Prostate gland (tissue), 2 donors: Measurements from ENCODE around the gene LYPLAL1. TPM values are rescaled to one million over a fixed set of nuclear protein-coding genes. Genes with fewer than 3 reads are reported as not detected.

Source experiments
- DNase-seq: peaks from one replicate; pipeline ENCODE4 v3.0.0-alpha.2; 2019; ENCODE audit warnings: low spot score
- H3K27ac ChIP-seq, 2 donors: fragments of 200-600 bp; sonication (generic); 2 replicates each; pipeline ENCODE4 v1.5.1; 2017 to 2019
- H3K27me3 ChIP-seq: fragments of 200-600 bp; sonication (generic); replicated peaks from 2 replicates; pipeline ENCODE4 v1.5.1; 2019; ENCODE audit not compliant: insufficient read depth
- H3K36me3 ChIP-seq, 2 donors: fragments of 200-600 bp; sonication (generic); 1 replicate in 1 of 2; 2 replicates in 1 of 2; pipeline versions ENCODE4 v1.5.1 to v1.8.1; 2017 to 2019
- H3K4me1 ChIP-seq: fragments of 200-600 bp; sonication (generic); replicated peaks from 2 replicates; pipeline ENCODE4 v1.5.1; 2019
- H3K4me3 ChIP-seq, 2 donors: fragments of 200-600 bp; sonication (generic); 2 replicates each; pipeline ENCODE4 v1.5.1; 2017 to 2019
- H3K9me3 ChIP-seq: fragments of 200-600 bp; sonication (generic); 2 replicates; pipeline ENCODE4 v1.5.1; 2017
- CTCF ChIP-seq, 4 experiments: fragments of 200-600 bp in 2 of 4; fragments of 450-650 bp in 2 of 4; sonication (generic) in 2 of 4; IDR thresholded peaks; 1 replicate in 3 of 4; 2 replicates in 1 of 4; pipeline ENCODE4 v1.5.1; 2016 to 2019; ENCODE audit warnings: antibody characterized with exemption in 4 of 4, mild to moderate bottlenecking in 2 of 4, moderate library complexity in 2 of 4
- POLR2A ChIP-seq: fragments of 450-650 bp; IDR thresholded peaks from one replicate; pipeline ENCODE4 v1.6.1; 2016; ENCODE audit warnings: antibody characterized with exemption, mild to moderate bottlenecking
- POLR2AphosphoS5 ChIP-seq: sonication (generic); formaldehyde crosslinking; IDR thresholded peaks from one replicate; pipeline ENCODE4 v1.6.1; 2017; ENCODE audit warnings: antibody characterized with exemption
- WGBS: methylation state at CpG from one replicate; pipeline ENCODE4 v1.1.5; 2018; 5-methylcytosine and 5-hydroxymethylcytosine counted together
- intact Hi-C: fragments of 100-400 bp; cut with DNase I; formaldehyde crosslinking; loops from one replicate; pipeline ENCODE4 v1.14.2; 2022
- total RNA-seq, 2 donors: library from RNA; depleted of rRNA; stranded (reverse); fragments of >200 nt; gene quantifications; one replicate each; pipeline ENCODE4 v1.1.0, GENCODE V29; 2016

Gene LYPLAL1
- total RNA-seq, result 10 to 100 TPM; 15.8 to 29.3 TPM

- H3K36me3 ChIP-seq, result no peaks in the 10 kb centered on the region
- 11% methylated on average over 48 of the region's 48 CpGs for WGBS
- TF ChIP-seq POLR2A, result peak; percentile 84
- TF ChIP-seq POLR2AphosphoS5, result peak; percentile 95
- TF ChIP-seq CTCF (IDR thresholded peaks at IDR 0.05), result no peak
- peak; percentile 81 for DNase-seq
- intact Hi-C loops, result loop anchor here (5.0 to 10.0 kb wide), 3 partner anchors 123 to 371 kb away; no protein-coding TSS in a partner anchor
- H3K4me1 ChIP-seq, result peaks cover 9% of the 10 kb centered on the region
- H3K27ac ChIP-seq, result peak within 1 kb of the TSS; percentile 69 to 94
- peak within 1 kb of the TSS; percentile 35 to 69 for H3K4me3 ChIP-seq
- H3K9me3 ChIP-seq, result no peaks in the 10 kb centered on the region
- no peaks in the 10 kb centered on the region for H3K27me3 ChIP-seq
Observed at GRCh38 chr1:219173758-219174459, at the start of gene LYPLAL1. TSS of gene LYPLAL1 (plus strand) at chr1:219173878. CDS start at chr1:219173891, 13 bp downstream.

GRCh38 chr1:219124163-219124562 is 49.5 kb upstream of the LYPLAL1 start:
- no peak overlapping the region for H3K27ac ChIP-seq
- no peaks in the 10 kb centered on the region for H3K9me3 ChIP-seq
- H3K4me3 ChIP-seq, result no peak overlapping the region
- TF ChIP-seq POLR2A, result no peak
- TF ChIP-seq POLR2AphosphoS5, result no peak
- no peak for TF ChIP-seq CTCF (IDR thresholded peaks at IDR 0.05)
- 77% methylated on average over 5 of the region's 5 CpGs for WGBS
- intact Hi-C loops, result no loop called here
- no peaks in the 10 kb centered on the region for H3K4me1 ChIP-seq
- no peaks in the 10 kb centered on the region for H3K27me3 ChIP-seq
- DNase-seq, result no peak
- H3K36me3 ChIP-seq, result no peaks in the 10 kb centered on the region

GRCh38 chr1:219125342-219125741 is 48.3 kb upstream of the LYPLAL1 start:
- WGBS, result 96% methylated on average over 4 of the region's 4 CpGs
- H3K27ac ChIP-seq, result peak overlapping the region in 1 of 2 donors; percentile 7
- H3K9me3 ChIP-seq, result no peaks in the 10 kb centered on the region
- DNase-seq, result no peak
- no peak for TF ChIP-seq CTCF (IDR thresholded peaks at IDR 0.05)
- no peak for TF ChIP-seq POLR2AphosphoS5
- TF ChIP-seq POLR2A, result no peak
- no peaks in the 10 kb centered on the region for H3K4me1 ChIP-seq
- intact Hi-C loops, result no loop called here
- no peaks in the 10 kb centered on the region for H3K36me3 ChIP-seq
- H3K27me3 ChIP-seq, result no peaks in the 10 kb centered on the region
- no peak overlapping the region for H3K4me3 ChIP-seq

- peak; percentile 10 for DNase-seq
- no peaks in the 10 kb centered on the region for H3K9me3 ChIP-seq
- H3K27me3 ChIP-seq, result no peaks in the 10 kb centered on the region
- H3K4me3 ChIP-seq, result no peak overlapping the region
- H3K36me3 ChIP-seq, result no peaks in the 10 kb centered on the region
- H3K4me1 ChIP-seq, result no peaks in the 10 kb centered on the region
- TF ChIP-seq POLR2A (no peak), CTCF (IDR thresholded peaks at IDR 0.05) (no peak), POLR2AphosphoS5 (peak; percentile 62)
- H3K27ac ChIP-seq, result peak overlapping the region; percentile 10 to 22
- intact Hi-C loops, result no loop called here
- 50% methylated on average over 2 of the region's 2 CpGs for WGBS
Observed at GRCh38 chr1:219126377-219126776, 47.3 kb upstream of the LYPLAL1 start.

GRCh38 chr1:219128957-219129356 is 44.7 kb upstream of the LYPLAL1 start:
- 85% methylated on average over 2 of the region's 2 CpGs for WGBS

More at GRCh38 chr1:219128957-219129356, 44.7 kb upstream of the LYPLAL1 start:
- H3K36me3 ChIP-seq, result no peaks in the 10 kb centered on the region
- no peaks in the 10 kb centered on the region for H3K9me3 ChIP-seq
- no peak overlapping the region for H3K4me3 ChIP-seq
- no peak overlapping the region for H3K27ac ChIP-seq
- intact Hi-C loops, result no loop called here
- no peaks in the 10 kb centered on the region for H3K4me1 ChIP-seq
- DNase-seq, result no peak
- TF ChIP-seq POLR2A, result no peak
- no peak for TF ChIP-seq CTCF (IDR thresholded peaks at IDR 0.05)
- TF ChIP-seq POLR2AphosphoS5, result no peak
- no peaks in the 10 kb centered on the region for H3K27me3 ChIP-seq
